Stomach (tissue), 19 donors: Measurements from ENCODE around the gene HMMR. TPM values are rescaled to one million over a fixed set of nuclear protein-coding genes. Genes with fewer than 3 reads are reported as not detected.
"Not testable (repeated sequence)": the region's sequence is repeated elsewhere in the genome, so short reads cannot be mapped to it uniquely, and the experiment has no call there.

Experiments used
- DNase-seq, 2 donors: peaks; one replicate each; pipeline versions ENCODE4 v3.0.0 to v3.0.0-alpha.2; 2013 to 2019
- H3K27ac ChIP-seq, 5 donors: fragments of 200-600 bp in 4 of 5; sonication (generic) in 4 of 5; one replicate each; pipeline ENCODE4 v1.5.1; 2013 to 2019; ENCODE audit warnings: mild to moderate bottlenecking in 1 of 5, moderate library complexity in 1 of 5
- H3K27me3 ChIP-seq, 3 donors: fragments of 200-600 bp; sonication (generic); one replicate each; pipeline ENCODE4 v1.5.1; 2017 to 2019; ENCODE audit warnings: mixed run types in 1 of 3
- H3K36me3 ChIP-seq, 4 donors: fragments of 200-600 bp; sonication (generic); 1 replicate in 3 of 4; 2 replicates in 1 of 4; pipeline ENCODE4 v1.5.1; 2016 to 2019
- H3K4me1 ChIP-seq, 4 donors: fragments of 200-600 bp; sonication (generic); one replicate each; pipeline ENCODE4 v1.5.1; 2016 to 2019
- H3K4me3 ChIP-seq, 4 donors: fragments of 200-600 bp; sonication (generic) in 3 of 4; one replicate each; pipeline ENCODE4 v1.5.1; 2016 to 2019; ENCODE audit warnings: mild to moderate bottlenecking in 1 of 4
- H3K9me3 ChIP-seq, 4 donors: fragments of 200-600 bp; sonication (generic); one replicate each; pipeline ENCODE4 v1.5.1; 2016 to 2019
- EP300 ChIP-seq: sonication (generic); formaldehyde crosslinking; IDR thresholded peaks from one replicate; pipeline ENCODE4 v1.6.1; 2017; ENCODE audit warnings: antibody characterized with exemption
- POLR2A ChIP-seq, 4 donors: fragments of 450-650 bp; IDR thresholded peaks; one replicate each; pipeline ENCODE4 v1.6.1; 2016; ENCODE audit warnings: antibody characterized with exemption in 4 of 4, control low read depth in 2 of 4, mild to moderate bottlenecking in 1 of 4, moderate library complexity in 1 of 4
- POLR2AphosphoS5 ChIP-seq, 3 donors: sonication (generic); formaldehyde crosslinking; IDR thresholded peaks; one replicate each; pipeline ENCODE4 v1.6.1; 2016; ENCODE audit warnings: antibody characterized with exemption in 3 of 3
- WGBS, 5 donors: extraction: QIAGEN DNeasy Blood & Tissue Kit in 3 of 5; methylation state at CpG; one replicate each; pipeline versions ENCODE4 v1.1.5 to v1.1.7; 2013 to 2018; 5-methylcytosine and 5-hydroxymethylcytosine counted together
- intact Hi-C: fragments of 100-400 bp; cut with DNase I; formaldehyde crosslinking; loops from one replicate; pipeline ENCODE4 v1.15.1; 2023; ENCODE audit warnings: low total_unique reads
- long read RNA-seq, 10 donors: transcript quantifications; one replicate each; lab custom pipeline, GENCODE V29; 2026
- polyA plus RNA-seq, 3 donors: library from polyadenylated mRNA; stranded (reverse); fragments of 200-250 nt; gene quantifications; one replicate each; pipeline ENCODE4 v1.2.3, GENCODE V29; 2013
- total RNA-seq, 5 donors: library from RNA; depleted of rRNA; stranded (reverse); fragments of >200 nt; gene quantifications; one replicate each; pipeline versions ENCODE4 v1.1.0 to v1.2.3, GENCODE V29; 2014 to 2016
- TF ChIP-seq, protein P1 (sequence below), 7 experiments: fragments of 450-650 bp in 4 of 7; fragments of 200-600 bp in 3 of 7; sonication (generic) in 3 of 7; IDR thresholded peaks; one replicate each; pipeline ENCODE4 v1.5.1; 2016 to 2019; ENCODE audit warnings: antibody characterized with exemption in 7 of 7, control low read depth in 2 of 7, mild to moderate bottlenecking in 1 of 7
- donor health status: healthy with polysubstance abuse.
- donor health status: Bipolar disorder and iron deficiency.
- donor health status: healthy.

HMMR gene, protein sequence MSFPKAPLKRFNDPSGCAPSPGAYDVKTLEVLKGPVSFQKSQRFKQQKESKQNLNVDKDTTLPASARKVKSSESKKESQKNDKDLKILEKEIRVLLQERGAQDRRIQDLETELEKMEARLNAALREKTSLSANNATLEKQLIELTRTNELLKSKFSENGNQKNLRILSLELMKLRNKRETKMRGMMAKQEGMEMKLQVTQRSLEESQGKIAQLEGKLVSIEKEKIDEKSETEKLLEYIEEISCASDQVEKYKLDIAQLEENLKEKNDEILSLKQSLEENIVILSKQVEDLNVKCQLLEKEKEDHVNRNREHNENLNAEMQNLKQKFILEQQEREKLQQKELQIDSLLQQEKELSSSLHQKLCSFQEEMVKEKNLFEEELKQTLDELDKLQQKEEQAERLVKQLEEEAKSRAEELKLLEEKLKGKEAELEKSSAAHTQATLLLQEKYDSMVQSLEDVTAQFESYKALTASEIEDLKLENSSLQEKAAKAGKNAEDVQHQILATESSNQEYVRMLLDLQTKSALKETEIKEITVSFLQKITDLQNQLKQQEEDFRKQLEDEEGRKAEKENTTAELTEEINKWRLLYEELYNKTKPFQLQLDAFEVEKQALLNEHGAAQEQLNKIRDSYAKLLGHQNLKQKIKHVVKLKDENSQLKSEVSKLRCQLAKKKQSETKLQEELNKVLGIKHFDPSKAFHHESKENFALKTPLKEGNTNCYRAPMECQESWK
- total RNA-seq (10 to 100 TPM in 2 of 5 donors, 1 to 10 TPM in 3; 1.7 to 37.5 (median 5.8) TPM), polyA plus RNA-seq (1 to 10 TPM in 2 of 3 donors, under 1 TPM in 1; 0.15 to 3.6 (median 2.9) TPM)
- long read RNA-seq, donor 1: 0 reads
- long read RNA-seq, donor 2, partial matches to known transcripts: 0 of 1 reads
- long read RNA-seq, donor 2, other reads (novel, unspliced or antisense): 0 of 1 reads
- long read RNA-seq, donor 3: 0 reads
- long read RNA-seq, donor 4, partial matches to known transcripts: 0 of 1 reads
- long read RNA-seq, donor 4, other reads (novel, unspliced or antisense): 0 of 1 reads
- long read RNA-seq, donor 5, partial matches to known transcripts: 0 of 1 reads
- long read RNA-seq, donor 5, other reads (novel, unspliced or antisense): 0 of 1 reads
- long read RNA-seq, donor 6: 0 reads
- long read RNA-seq, donor 7: 0 reads
- long read RNA-seq, donor 8, partial matches to known transcripts: 0 of 1 reads
- long read RNA-seq, donor 8, other reads (novel, unspliced or antisense): 0 of 1 reads
- long read RNA-seq, donor 9: 0 reads
- long read RNA-seq, donor 10: 0 reads

DNA sequence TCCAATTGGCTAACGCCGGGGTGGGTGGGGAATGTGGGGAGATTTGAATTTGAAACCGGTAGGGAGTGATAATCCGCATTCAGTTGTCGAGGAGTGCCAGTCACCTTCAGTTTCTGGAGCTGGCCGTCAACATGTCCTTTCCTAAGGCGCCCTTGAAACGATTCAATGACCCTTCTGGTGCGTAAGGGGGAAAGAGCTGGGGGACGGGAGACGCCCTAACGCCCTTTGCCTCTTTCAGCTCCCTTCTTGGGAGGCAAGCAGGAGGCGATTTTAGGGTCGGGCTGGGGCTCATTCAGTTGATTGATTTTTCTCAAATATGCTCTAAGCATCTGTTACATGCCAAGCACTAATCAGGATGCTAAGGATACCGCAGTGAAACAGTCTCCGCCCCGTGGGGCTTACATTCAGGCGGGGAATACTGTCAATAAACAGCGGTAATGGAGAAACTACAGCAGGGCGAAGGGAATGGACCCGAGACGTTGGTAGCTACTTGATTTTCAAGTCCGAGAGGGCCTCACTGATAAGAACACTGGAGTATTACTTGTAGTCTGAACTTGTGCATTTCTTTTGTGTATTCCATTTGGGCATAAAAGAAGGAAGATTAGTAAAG, at the start of gene HMMR:
TSS of gene HMMR (plus strand) at position 71 of the 610 bp plus-strand sequence. CDS start at position 132, 61 bp downstream.
- peak in 1 of 2 donors; percentile 64 for DNase-seq
- no peaks in the 10 kb centered on the region for H3K9me3 ChIP-seq
- H3K4me1 ChIP-seq: peaks cover 17 to 42% (median 30%) of the 10 kb centered on the region in 4 donors
- H3K36me3 ChIP-seq: peaks cover 0 to 9% (median 4%) of the 10 kb centered on the region in 4 donors
- TF ChIP-seq POLR2AphosphoS5 (IDR thresholded peaks at IDR 0.05) (no peak), EP300 (no peak), POLR2A (IDR thresholded peaks at IDR 0.05) (no peak)
- TF ChIP-seq, protein P1, sequence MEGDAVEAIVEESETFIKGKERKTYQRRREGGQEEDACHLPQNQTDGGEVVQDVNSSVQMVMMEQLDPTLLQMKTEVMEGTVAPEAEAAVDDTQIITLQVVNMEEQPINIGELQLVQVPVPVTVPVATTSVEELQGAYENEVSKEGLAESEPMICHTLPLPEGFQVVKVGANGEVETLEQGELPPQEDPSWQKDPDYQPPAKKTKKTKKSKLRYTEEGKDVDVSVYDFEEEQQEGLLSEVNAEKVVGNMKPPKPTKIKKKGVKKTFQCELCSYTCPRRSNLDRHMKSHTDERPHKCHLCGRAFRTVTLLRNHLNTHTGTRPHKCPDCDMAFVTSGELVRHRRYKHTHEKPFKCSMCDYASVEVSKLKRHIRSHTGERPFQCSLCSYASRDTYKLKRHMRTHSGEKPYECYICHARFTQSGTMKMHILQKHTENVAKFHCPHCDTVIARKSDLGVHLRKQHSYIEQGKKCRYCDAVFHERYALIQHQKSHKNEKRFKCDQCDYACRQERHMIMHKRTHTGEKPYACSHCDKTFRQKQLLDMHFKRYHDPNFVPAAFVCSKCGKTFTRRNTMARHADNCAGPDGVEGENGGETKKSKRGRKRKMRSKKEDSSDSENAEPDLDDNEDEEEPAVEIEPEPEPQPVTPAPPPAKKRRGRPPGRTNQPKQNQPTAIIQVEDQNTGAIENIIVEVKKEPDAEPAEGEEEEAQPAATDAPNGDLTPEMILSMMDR (IDR thresholded peaks at IDR 0.05): no peak
- intact Hi-C loops: no loop called here
- H3K4me3 ChIP-seq: peak within 1 kb of the TSS; percentile 51 to 80 (median 70)
- 0 to 1% (median 0%) methylated on average over 23 of the region's 23 CpGs for WGBS, 5 donors
- H3K27me3 ChIP-seq: no peaks in the 10 kb centered on the region
- peak within 1 kb of the TSS; percentile 90 to 97 (median 97) for H3K27ac ChIP-seq

DNA sequence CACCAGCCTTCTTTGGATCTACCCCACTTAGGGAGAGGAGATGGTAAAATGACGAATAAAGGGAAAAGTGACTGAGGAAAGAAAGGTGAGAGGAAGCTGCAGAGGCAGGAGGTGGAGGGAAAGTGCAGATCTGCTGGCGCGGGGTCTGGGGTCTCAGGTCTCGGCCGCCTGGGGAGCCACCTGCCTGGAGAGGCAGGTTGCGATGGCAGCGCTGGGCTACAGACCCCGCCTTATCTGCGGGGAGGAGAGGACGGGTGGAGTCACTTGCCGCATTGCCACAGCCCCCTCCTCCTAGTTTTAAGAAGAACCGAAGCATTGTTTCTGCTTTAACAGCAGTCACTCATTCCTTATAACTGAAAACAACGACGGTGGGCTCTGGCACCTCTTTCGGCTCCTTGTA, 44.8 kb upstream of the HMMR start:
- H3K27me3 ChIP-seq: peaks cover 0 to 33% (median 9%) of the 10 kb centered on the region in 3 donors
- DNase-seq, H3K4me1 ChIP-seq, H3K27ac ChIP-seq, intact Hi-C loops, H3K36me3 ChIP-seq, H3K9me3 ChIP-seq, H3K4me3 ChIP-seq: not testable (repeated sequence)
- 22 to 32% (median 24%) methylated on average over 15 of the region's 15 CpGs for WGBS, 5 donors

DNA sequence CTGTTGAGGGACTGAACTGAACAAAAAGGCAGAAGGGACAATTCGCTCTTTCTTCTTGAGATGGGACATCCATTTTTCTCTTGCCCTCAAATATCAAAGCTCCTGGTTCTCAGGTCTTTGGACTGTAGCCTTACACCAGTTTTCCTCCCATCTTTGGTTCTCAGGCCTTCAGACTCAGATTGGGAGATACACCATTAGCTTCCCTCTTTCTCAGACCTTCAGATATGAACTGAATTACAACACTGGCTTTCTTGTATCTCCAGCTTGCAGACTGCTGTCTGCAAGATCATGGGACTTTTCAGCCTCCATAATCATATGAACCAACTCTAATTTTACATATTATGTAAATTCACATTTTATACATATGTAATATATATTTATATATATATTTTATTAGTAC, 35.6 kb upstream of the HMMR start:
- no peak for TF ChIP-seq POLR2AphosphoS5 (IDR thresholded peaks at IDR 0.05)
- no peak for TF ChIP-seq POLR2A (IDR thresholded peaks at IDR 0.05)
- no peak for TF ChIP-seq EP300
- TF ChIP-seq, protein P1 (IDR thresholded peaks at IDR 0.05): no peak
- DNase-seq: no peak
- H3K4me3 ChIP-seq: no peak overlapping the region
- no peaks in the 10 kb centered on the region for H3K9me3 ChIP-seq
- WGBS, 5 donors: 86 to 95% (median 94%) methylated on average over 1 of the region's 1 CpG
- no peak overlapping the region for H3K27ac ChIP-seq
- H3K4me1 ChIP-seq: no peaks in the 10 kb centered on the region
- H3K36me3 ChIP-seq: no peaks in the 10 kb centered on the region
- intact Hi-C loops: no loop called here
- H3K27me3 ChIP-seq: no peaks in the 10 kb centered on the region

DNA sequence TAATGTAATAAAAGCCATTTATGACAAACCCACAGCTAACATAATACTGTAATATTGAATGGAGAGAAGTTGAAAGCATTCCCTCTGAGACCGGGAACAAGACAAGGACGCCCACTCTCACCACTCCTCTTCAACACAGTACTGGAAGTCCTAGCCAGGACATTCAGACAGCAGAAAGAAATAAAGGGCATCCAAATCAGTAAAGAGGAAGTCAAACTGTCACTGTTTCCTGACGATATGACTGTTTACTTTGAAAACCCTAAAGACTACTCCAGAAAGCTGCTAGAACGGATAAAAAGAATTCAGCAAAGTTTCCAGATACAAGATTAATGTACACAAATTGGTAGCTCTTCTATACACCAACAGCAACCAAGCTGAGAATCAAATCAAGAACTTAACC, 34.3 kb upstream of the HMMR start:
- H3K4me1 ChIP-seq, H3K9me3 ChIP-seq, intact Hi-C loops, H3K27me3 ChIP-seq, H3K27ac ChIP-seq, H3K4me3 ChIP-seq, H3K36me3 ChIP-seq, DNase-seq: not testable (repeated sequence)
- 45 to 69% (median 55%) methylated on average over 4 of the region's 4 CpGs for WGBS, 5 donors

DNA sequence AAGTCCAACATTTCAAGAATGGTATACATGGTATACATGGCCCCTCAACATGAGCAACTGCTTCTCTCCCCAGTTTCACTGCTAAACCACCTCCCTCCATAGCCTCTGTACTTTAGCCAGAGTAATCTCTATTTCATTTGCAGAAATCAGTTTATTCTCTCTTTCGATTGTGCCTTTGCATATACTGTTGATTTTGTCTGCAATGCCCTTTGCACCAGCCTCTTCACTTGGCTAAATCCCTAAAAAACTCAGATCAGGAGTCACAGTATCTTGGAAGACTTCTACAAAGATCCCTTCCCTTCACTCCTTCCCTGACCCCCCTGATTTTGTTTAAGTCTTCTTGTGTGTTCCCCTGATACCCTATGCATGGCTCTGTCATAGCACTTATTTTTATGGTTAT, 27.9 kb upstream of the HMMR start:
- DNase-seq: no peak
- intact Hi-C loops: no loop called here
- Histone ChIP-seq H3K27me3 (no peaks in the 10 kb centered on the region), H3K36me3 (no peaks in the 10 kb centered on the region), H3K4me1 (peaks cover 0 to 26% (median 5%) of the 10 kb centered on the region in 4 donors), H3K27ac (no peak overlapping the region), H3K9me3 (no peaks in the 10 kb centered on the region), H3K4me3 (no peak overlapping the region)
- TF ChIP-seq POLR2AphosphoS5 (IDR thresholded peaks at IDR 0.05) (no peak), POLR2A (IDR thresholded peaks at IDR 0.05) (no peak), EP300 (no peak)
- TF ChIP-seq, protein P1 (IDR thresholded peaks at IDR 0.05): no peak
- 37 to 56% (median 47%) methylated on average over 1 of the region's 1 CpG for WGBS, 5 donors
